ENCODE measurements around the gene CCNY.

CCNY gene

GRCh38 chr10:35320341-35320740, 16.0 kb upstream of the CCNY start:
- TF ChIP-seq EP300 (IDR thresholded peaks at IDR 0.05; ENCODE audit: borderline replicate concordance) (no peak), USF1 (IDR thresholded peaks at IDR 0.05) (no peak), TAF1 (IDR thresholded peaks at IDR 0.05; ENCODE audit: low read depth) (no peak), YY1 (IDR thresholded peaks at IDR 0.05; ENCODE audit: low read depth) (no peak), REST (IDR thresholded peaks at IDR 0.05; ENCODE audit: low read depth) (no peak)

- no peak for TF ChIP-seq TAF1 (IDR thresholded peaks at IDR 0.05; ENCODE audit: low read depth)
These were observed 13.7 kb upstream of the CCNY start for GRCh38 chr10:35322636-35323035.

- TF ChIP-seq NFIC (IDR thresholded peaks at IDR 0.05), result no peak
- no peak for TF ChIP-seq RAD21 (IDR thresholded peaks at IDR 0.05; ENCODE audit: low read depth)
- no peak for TF ChIP-seq REST (IDR thresholded peaks at IDR 0.05; ENCODE audit: low read depth)
- no peak for TF ChIP-seq YY1 (IDR thresholded peaks at IDR 0.05; ENCODE audit: low read depth)
- TF ChIP-seq MAX (IDR thresholded peaks at IDR 0.05), result no peak
These were observed 12.1 kb upstream of the CCNY start for GRCh38 chr10:35324196-35324595.

- TF ChIP-seq YY1 (IDR thresholded peaks at IDR 0.05; ENCODE audit: low read depth) (no peak), RAD21 (IDR thresholded peaks at IDR 0.05; ENCODE audit: low read depth) (no peak), EP300 (IDR thresholded peaks at IDR 0.05; ENCODE audit: borderline replicate concordance) (no peak), EGR1 (IDR thresholded peaks at IDR 0.05) (no peak), MAX (IDR thresholded peaks at IDR 0.05) (no peak), NFIC (IDR thresholded peaks at IDR 0.05) (no peak), REST (IDR thresholded peaks at IDR 0.05; ENCODE audit: low read depth) (no peak), FOXM1 (IDR thresholded peaks at IDR 0.05; ENCODE audit: borderline replicate concordance, low read depth) (no peak), TCF12 (IDR thresholded peaks at IDR 0.05; ENCODE audit: low read depth) (no peak), USF1 (IDR thresholded peaks at IDR 0.05) (no peak), TAF1 (IDR thresholded peaks at IDR 0.05; ENCODE audit: low read depth) (no peak)
These were observed 9.7 kb upstream of the CCNY start for GRCh38 chr10:35326466-35327235.

GRCh38 chr10:35327790-35328403, 8.4 kb upstream of the CCNY start:
- TF ChIP-seq ZBTB7A (IDR thresholded peaks at IDR 0.05; ENCODE audit: low read depth) (no peak), FOXM1 (IDR thresholded peaks at IDR 0.05; ENCODE audit: borderline replicate concordance, low read depth) (no peak), TEAD4 (IDR thresholded peaks at IDR 0.05) (no peak), RAD21 (IDR thresholded peaks at IDR 0.05; ENCODE audit: low read depth) (no peak), NFIC (IDR thresholded peaks at IDR 0.05) (no peak), USF1 (IDR thresholded peaks at IDR 0.05) (no peak), EP300 (IDR thresholded peaks at IDR 0.05; ENCODE audit: borderline replicate concordance) (no peak), MAX (IDR thresholded peaks at IDR 0.05) (no peak), REST (IDR thresholded peaks at IDR 0.05; ENCODE audit: low read depth) (no peak)

All from Ishikawa (cell line).